ENCODE measurements around the gene PINLYP.
A peak's percentile ranks its signal among the peaks of the same experiment; 100 is the strongest.

The PINLYP gene

DNA sequence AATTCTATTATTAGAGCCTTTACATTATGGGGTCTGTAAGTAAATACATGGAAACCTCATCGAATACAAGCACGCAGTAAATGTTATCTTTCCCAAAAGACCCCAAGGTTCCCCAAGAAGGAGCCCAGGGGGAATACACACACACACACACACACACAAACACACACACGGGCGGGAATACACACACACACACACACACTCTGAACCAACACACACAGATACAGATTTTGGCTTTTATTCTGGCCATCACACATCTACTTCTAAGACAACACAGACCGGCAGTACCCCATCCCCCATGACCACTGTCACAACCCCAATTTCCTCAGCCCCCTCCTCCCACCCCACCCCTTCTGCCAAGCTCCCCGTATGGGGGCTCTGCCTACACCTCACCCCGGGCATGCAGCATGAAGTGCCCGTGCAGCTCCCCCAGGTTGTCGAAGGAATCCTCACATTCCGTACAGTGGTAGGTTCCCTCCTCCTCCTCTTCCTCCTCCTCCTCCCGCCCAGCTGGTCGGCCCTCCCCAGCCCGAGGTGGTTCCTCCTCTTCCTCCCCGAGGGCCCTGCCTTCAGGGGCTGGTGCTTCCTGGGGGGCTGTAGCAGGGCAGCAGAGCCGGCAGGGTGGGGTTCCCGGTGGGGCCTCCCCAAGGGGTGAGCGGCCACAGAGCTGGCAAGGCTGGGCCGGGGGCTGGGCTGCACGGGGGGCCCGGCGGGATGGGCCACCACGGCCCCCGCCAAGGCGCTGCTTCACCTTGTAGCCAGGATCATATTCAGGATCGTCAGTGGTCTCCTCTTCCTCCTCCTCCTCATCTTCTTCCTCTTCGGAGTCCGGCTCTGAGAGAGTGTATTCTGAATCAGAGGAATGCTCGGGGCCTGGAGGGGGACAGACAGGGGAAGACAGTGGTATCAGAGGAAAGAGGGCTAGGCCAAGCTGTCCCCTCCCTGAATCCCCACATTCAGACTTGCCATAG, 31.9 kb downstream of the PINLYP start:
- no peak for DNase-seq

DNA sequence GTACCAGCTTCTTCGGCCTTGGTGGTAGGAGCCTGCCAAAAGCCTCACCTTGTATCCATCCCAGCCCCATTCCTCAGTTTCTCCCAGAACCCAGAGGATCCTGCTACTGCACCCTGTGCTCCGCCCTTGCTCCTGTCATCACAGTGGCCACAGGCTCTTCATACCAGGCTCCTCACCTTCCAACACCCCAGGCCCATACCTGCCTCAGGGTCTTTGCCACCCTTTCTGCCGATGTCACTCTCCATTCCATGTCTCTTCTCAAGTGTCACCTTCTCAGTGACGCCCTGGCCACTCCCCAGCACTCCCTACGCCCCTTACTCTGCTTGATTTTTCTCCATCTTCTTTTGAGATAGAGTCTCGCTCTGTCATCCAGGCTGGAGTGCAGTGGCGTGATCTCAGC, 34.3 kb downstream of the PINLYP start:
- DNase-seq, result no peak

DNA sequence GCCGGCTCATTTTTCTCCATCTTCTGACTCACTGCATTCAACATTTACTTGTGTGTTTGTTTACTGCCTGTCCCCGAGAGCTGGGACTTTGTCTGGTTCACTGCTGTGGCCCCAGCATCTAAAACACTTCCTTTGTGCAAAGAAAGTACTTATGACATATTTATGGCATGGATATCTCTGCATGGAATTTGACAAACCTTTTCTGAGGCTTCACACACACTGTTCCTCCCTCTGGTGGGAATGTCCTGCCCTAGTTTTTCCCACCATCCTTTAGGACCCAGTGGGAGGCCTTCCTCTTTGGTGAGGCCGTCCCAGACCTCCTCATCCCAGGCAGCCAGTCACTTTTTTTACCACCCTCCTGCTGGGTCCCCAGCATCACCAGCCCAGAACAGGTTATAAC, 34.9 kb downstream of the PINLYP start:
- DNase-seq, result no peak

DNA sequence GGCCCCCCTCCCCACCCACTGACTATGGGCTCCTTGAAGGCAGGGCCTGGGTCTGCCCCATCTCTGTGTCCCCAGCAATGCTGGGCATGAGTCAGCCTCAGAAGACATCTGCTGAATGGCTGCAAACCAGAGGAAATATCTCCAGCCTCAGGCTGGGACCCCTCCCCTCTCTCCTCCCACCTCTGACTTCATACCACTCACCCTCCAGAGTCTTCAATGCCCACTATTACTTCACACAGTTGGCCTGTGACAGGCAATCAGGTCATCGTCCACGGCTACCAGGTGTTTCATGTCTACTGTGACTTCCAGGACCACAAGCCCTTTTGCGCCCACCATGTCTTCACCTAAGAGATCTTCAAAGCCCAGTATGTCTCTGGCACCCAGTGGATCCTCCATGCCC, 36.2 kb downstream of the PINLYP start, which contains the start of gene SRRM5:
Gene SRRM5, plus strand, starts transcription at position 301 of the 400 bp plus-strand sequence. Its CDS starts 34 bp downstream, at position 335.
- no peak for DNase-seq

DNA sequence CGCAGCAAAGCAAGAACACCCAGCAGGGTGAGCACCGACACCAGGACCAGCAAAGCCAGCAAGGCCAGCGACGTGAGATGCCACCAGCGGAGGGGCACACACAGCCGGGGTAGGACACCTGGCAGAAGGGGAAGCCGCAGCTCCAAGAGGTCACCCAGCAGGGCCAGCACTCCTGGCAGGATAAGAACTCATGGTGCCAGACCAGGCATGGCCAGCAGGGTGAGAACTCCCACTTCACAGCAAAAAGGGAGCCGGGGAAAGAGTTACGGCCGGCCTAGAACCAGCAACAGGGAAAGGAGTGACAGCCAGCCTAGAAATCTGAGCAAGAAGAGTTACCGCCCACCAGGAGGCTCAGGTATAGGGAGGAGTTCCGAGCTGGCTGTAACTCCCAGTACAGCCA, 36.8 kb downstream of the PINLYP start:
- DNase-seq, result no peak

DNA sequence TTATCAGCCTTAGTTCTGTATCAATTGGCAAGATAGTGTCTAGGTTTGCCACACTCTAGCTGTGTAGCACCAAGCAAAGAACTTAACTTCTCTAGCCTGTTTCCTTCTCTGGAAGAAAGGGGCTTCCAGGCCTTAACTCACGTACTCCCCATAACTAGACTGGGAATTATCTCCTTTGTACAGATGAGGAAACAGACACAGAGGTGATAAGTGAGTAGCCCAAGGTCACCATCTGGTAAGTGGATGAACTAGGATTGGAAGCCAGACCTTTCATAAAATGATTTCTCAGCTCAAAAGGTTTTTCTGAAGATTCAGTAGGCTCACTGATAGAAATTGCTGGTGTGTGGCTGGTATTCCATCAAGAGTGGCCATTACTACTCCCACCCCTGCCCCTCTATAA, 40.7 kb downstream of the PINLYP start:
- DNase-seq, result no peak

DNA sequence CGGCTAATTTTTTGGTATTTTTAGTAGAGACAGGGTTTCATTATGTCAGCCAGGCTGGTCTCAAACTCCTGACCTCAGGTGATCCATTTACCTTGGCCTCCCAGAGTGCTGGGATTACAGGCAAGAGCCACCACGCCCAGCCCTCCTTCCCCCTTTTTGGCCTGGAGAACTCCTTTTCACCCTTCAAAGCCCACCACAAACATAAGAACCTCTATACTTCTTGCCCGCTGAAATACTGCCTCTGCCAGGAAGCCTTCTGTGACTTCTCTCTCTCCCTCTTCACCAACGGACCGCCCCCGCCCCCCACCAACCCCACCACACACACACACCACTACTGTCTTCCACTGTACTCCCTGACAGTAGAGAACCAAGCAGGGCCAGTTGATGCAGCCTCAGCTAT, 41.4 kb downstream of the PINLYP start:
- no peak for DNase-seq

DNA sequence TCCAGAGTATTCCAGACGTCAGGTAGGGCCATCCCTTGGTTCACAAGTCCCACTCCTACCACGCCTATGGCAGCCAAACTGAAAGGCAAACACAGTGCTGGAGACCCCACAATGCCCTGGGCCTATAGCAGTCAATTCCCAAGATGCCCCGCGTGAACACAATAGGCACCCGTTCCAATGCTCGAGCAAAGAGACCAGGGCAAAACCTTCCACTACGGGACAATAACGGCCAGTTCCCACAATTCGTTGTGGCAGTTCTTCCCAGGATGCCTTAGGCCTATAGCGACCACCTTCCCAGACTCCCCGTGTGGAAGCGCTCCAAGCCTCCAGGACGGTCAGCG, 43.3 kb downstream of the PINLYP start:
- DNase-seq, result no peak

DNA sequence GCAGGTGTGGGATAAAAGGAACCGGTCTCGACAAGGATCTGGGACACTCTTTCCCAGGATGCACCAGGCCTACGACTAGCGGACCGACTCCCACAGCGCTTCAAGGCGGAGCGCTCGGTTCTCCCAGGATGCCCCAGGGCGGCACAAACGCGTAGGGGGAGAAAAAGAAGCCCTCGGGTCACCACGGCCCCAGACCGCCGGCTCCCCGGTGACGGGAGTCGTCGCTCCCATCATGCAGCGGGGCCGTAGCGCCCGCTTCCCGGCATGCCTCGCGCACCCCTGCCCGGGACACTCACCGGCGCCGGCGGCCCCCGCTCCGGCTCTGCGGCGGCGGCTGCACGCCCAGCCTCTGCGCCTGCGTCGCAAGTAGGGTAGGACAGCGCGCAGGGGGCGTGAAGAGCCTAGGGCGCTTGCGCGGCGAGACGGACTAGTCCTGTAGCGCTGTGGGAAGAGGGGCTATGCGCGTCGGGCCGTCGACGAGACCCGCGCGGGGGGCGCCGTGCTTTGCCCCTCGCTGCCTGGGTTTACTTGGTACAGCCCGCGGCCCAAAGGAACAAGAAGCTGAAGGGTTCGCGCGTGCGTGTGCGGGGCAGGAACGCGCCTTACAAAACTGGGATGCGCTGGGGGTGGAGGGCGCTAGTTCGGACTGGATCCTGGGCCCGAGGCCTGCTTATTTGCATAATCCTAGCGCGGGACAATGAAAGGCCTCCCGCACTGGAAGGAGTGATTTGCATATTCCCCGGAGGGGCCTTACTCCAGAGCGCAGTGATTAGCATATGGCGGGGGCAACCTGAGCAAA, 43.9 kb downstream of the PINLYP start, which contains the start of gene ZNF428:
Gene ZNF428, minus strand, starts transcription at position 368 of the 799 bp plus-strand sequence. CDS start 5,325 bp downstream, outside the sequence.
- DNase-seq, result peak; percentile 65

DNA sequence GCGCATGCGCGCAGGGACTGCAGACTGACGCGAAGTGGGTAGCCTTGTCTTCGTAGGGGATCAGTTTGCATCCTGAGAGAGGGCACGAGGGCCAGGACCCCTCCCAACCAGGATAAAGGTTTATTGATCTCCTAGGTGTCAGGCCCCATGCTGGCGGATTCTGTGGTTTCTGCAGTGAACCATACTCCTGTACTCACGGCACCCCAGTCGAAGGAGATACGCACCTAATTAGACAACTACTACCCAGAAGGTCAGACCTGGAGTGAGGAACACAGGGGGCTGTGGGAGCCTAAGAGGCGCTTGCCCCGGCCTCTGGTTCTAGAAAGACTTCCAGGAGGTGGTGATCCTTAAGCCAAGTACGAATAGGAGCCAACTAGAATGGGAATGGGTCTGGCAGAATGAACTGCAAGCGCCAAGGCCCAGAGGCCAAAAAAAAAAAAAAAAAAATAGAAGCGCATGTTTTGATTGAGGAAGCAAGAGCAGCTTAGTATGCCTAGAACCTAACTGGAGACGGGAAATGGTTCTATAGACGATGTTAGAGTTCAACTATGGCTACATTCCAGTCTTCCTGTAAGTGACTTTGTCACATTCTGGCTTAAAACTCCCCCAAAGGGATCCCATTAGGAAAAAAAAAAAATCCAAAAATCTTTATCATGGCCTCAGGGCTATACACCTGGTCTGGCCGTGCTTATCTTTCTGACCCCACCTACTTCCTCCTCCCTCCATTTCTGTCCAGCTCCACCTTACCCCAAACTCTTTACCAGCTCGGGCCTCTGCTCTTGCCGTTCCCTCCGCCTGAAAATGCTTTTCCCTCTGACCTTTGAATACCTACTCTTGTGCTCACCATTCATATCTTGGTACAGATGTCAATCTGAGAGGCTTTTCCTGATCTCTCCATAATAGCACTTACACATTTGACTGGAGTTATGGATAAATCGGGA, 44.7 kb downstream of the PINLYP start:
- DNase-seq, result no peak

DNA sequence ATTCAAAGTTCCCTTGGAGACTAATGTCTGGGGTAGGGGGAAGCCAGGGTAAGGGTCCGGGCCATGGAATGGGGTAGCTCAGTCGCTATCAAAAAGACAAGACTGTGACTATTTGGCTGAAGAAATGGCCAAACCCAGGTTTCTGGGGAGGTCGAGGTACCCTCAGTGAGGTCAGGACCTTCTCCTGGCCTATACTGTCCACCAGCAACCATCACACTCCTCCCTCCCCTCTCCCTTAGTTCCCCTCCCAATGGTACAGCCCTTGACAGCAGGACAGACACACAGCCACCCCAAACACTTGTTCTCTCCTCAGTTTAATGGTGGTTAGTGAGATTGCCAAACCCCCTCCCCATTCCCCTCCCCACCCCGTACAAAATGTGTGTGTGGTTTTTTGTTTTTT, 46.5 kb downstream of the PINLYP start:
- no peak for DNase-seq

DNA sequence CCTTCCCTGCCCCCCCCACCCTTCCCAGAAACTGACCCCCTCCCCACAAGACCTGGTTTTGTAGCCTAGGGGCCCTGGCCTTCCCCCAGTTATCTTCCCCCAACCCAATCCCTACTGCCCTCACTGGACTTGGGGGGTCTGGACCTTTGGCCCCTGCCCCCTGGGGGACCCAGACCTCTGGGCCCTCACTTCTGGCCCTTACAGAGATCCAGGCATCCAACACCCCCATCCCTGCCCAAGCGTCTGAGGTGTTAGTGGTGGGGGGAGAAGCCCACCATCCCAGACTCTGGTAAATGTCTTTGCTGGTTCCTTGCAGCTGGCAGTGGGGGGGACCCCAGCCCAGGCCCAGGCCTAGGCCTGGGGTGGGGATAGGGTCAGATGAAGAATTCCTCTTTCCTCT, 47.4 kb downstream of the PINLYP start:
- DNase-seq, result no peak

DNA sequence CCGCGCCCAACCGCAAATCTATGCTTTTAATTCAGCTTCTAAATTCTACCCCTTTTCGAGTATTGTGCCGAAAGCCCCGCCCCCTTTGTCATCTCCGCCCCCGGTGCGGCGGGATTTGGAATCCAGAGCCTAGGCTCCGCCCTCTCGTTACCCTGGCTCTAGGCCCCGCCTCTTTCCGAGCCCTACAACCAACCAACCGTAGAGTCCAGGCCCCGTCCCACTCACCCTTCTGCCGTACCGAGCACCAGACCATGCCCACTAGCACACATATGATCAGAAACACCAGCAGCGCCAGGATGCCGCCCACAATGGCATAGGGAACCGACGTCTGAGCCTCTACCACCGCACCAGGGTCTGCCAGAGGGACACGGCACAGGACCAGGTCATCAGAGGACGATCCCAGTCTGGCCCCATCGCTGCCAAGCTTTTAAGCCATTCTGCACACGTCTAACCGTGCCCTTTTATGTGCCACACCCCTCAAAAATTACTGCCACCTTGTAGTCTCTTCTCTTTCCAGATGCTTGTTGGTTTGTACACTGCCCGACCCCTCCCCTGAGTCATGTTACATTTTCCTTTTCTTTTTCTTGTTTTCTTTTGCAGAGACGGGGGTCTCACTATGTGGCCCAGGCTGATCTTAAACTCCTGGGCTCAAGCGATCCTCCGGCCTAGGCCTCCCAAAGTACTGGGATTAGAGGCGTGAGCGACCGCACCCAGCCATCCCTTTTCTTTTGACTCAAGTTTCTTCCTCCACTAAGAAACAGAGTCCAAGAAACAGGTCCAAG, 48.5 kb downstream of the PINLYP start:
- DNase-seq, result no peak

DNA sequence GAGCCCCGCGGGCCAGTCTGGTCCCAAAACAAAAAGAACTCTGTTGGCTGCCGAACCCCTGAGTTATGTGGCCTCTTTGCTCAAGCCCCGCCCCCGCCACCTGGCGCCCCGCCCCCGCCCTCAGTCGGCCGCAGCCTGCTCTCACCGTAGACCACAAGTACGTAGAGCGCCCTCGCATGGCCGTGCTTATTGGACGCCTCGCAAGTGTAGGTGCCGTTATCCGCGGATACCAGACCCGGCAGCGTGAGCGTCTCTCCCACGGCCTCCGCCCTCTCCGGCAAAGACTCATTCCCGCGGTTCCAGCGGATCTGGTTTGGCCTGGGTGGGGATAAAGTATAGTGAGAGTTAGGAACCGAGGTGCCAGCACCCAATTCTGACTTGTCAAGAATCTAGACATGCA, 49.3 kb downstream of the PINLYP start:
- DNase-seq, result no peak

DNA sequence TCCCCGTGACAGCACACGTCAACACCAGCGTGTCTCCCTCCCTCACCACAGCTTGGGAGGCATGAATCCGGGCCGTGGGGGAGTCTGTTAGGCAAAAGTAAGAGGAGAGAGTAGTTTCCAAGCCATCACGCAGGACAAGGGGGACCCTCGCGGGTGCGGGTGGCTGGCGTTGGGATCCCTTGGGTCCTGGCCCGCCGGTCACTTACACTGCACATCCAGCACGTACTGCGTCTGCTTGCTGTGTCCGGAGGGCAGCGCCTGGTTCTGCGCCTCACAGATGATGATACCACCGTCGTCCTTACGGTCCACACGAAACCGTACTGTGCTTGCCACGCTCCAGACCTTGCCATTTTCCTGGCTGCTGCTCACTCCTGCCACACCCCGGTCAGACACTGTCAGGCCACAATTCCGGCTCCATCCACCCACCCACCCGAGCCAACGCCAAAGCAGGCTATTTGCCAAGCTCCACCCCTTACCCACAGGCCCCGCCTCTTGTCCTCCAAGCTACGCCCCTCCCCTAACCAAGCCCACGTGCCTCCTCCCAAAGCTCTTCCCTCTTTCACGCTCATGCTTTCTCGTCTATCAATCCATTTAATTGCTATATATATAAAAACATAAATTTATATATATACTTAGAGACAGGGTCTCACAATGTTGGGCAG, 50.4 kb downstream of the PINLYP start:
- no peak for DNase-seq

DNA sequence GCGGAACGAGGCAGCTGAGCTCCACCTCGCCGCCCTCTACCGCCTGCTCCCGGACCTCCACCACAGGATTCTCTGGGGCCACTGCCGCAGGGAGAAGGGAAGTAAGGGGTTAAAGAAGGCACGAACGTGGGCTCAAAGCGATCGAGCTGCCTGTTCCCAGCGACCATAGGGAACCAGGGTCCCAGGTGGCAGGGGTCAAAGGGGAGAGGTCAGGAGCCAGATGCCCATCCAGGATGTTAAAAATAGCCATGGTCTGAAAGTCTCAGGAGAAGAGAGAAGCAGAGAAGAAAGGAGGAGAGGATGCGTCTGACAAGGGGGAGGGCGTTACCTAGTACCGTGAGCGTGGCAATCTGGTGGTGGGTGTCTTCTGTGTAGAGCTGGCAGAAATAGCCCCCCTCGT, 51.2 kb downstream of the PINLYP start:
- no peak for DNase-seq

DNA sequence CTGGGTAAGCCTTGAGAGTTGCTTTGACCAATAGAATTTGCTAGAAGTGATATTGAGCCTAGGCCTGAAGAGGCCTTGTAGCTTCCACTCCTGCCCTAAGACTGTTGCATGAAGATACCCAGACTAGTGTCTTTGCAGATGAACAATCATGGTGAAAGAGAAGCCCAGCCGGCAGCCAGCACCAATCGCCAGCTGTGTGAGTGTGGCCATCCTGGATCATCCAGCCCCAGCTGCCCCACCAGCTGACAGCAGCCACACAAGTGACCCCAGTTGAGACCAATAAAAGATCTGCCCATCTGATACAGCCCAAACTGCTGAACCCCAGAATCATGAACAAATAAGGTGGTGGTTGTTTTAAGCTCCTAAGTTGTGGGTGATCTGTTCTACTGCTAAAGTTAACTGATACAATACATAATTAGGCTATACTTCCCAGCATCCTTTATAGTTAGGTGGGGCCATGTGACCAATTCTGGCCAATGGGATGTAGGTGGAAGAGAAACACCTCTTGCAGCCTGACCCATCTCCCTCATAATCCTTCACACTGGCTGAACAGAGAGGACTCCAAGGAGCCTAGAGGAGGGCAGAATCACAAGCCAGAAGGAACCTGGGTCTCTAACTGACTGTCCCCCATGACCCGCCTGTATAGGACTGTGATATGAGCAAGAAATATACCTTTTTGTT, 53.2 kb downstream of the PINLYP start:
- DNase-seq, result no peak

DNA sequence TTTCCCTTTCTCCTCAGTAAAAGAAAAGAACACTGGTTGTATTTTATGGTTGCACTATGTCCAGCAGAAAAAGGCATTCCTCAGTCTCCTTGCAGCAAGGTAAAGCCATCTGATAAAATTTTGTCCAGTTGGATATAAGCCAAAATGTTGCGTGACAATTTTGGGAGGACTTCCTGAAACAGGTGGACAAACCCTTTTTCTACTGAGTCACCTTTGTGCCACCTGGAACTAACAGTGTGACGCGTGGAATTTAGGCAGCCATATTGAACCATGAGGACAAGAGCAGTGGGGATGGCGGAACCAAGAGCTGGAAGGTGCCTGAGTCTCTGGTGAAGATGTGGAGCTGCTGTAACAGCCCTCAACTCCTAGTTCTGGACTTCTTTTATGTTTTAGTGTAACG, 55.9 kb downstream of the PINLYP start:
- DNase-seq, result no peak

Data from GOT3 (cell line).